A549 (cell line): ENCODE measurements around the gene TCF7L2.

Source experiments
- BHLHE40 ChIP-seq: IDR thresholded peaks from 2 replicates; pipeline ENCODE4 v1.6.1; 2012; ENCODE audit warnings: low read depth, low read length, inconsistent platforms
- CHD2 ChIP-seq: fragments of 150-350 bp; IDR thresholded peaks from 2 replicates; pipeline ENCODE4 v1.6.1; 2014; ENCODE audit warnings: low read length; ENCODE audit not compliant: partially characterized antibody
- MAZ ChIP-seq: fragments of 150-350 bp; IDR thresholded peaks from 2 replicates; pipeline ENCODE4 v1.6.1; 2014; ENCODE audit warnings: antibody characterized with exemption, low read depth, low read length, borderline replicate concordance
- POLR2A ChIP-seq: IDR thresholded peaks from 2 replicates; pipeline ENCODE4 v1.6.1; 2012; ENCODE audit warnings: mild to moderate bottlenecking, low read length
- RAD21 ChIP-seq, 2 experiments: fragments of >200 bp in 1 of 2; sonication (Bioruptor Twin) in 1 of 2; formaldehyde crosslinking in 1 of 2; IDR thresholded peaks in 1 of 2; conservative IDR thresholded peaks in 1 of 2; 2 replicates in 1 of 2; 3 replicates in 1 of 2; pipeline ENCODE4 v1.6.1; 2012 to 2018; ENCODE audit warnings: inconsistent platforms in 1 of 2
- RFX5 ChIP-seq: fragments of 450-650 bp; IDR thresholded peaks from 2 replicates; pipeline ENCODE4 v1.7.1; 2014; ENCODE audit warnings: antibody characterized with exemption, mild to moderate bottlenecking, moderate library complexity
- SMC3 ChIP-seq: fragments of >200 bp; sonication (Bioruptor Twin); formaldehyde crosslinking; IDR thresholded peaks from 3 replicates; pipeline ENCODE4 v1.6.1; 2018; ENCODE audit warnings: inconsistent platforms
- ZFP36 ChIP-seq: fragments of 450-650 bp; IDR thresholded peaks from 2 replicates; pipeline ENCODE4 v1.6.1; 2014; ENCODE audit warnings: borderline replicate concordance; ENCODE audit not compliant: partially characterized antibody
- TF ChIP-seq, protein P1 (sequence below): fragments of >200 bp; sonication (Bioruptor Twin); formaldehyde crosslinking; IDR thresholded peaks from 3 replicates; pipeline ENCODE4 v1.5.1; 2016
- TF ChIP-seq, protein P2 (sequence below): fragments of 450-650 bp; IDR thresholded peaks from 2 replicates; pipeline ENCODE4 v1.6.1; 2014; ENCODE audit warnings: antibody characterized with exemption
- TF ChIP-seq, protein P3 (sequence below): fragments of 200-600 bp; sonication (generic); IDR thresholded peaks from 2 replicates; pipeline ENCODE4 v1.6.1; 2016; ENCODE audit warnings: antibody characterized with exemption, mild to moderate bottlenecking, moderate library complexity

DNA sequence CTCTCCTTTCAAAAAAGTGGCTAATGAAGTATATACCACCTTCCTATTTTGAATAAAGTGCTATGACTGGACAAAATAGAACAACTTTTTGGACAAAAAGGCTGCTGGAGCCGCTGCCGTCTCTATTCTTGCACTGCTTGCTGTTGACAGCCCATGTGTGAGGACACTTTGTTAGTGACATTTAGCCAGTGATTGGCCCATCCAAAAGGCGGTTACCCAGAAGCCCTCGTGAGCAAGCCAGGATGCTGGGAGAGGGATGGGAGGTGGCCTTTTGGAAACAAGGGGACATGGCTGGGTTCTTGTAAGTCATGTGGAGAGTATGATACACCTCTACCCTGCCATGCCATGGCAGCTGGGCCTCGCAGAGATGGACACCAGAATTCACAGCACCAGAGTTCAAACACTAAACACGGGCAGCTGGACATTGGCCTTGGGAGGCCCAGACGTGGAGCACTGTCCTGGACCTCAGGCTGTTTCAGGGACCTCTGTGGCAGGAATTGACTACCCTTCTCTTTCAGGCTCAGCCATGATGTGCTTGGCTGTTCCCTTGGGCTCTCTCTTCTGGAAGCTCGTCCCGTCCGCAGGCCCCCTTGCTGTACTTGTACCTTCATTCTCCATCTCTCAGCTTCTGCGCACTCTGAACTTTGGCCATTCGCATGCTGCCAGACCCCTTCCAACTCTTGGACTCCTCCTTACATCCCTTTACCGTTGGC is 118.3 kb downstream of the TCF7L2 start:
- TF ChIP-seq, protein P1, sequence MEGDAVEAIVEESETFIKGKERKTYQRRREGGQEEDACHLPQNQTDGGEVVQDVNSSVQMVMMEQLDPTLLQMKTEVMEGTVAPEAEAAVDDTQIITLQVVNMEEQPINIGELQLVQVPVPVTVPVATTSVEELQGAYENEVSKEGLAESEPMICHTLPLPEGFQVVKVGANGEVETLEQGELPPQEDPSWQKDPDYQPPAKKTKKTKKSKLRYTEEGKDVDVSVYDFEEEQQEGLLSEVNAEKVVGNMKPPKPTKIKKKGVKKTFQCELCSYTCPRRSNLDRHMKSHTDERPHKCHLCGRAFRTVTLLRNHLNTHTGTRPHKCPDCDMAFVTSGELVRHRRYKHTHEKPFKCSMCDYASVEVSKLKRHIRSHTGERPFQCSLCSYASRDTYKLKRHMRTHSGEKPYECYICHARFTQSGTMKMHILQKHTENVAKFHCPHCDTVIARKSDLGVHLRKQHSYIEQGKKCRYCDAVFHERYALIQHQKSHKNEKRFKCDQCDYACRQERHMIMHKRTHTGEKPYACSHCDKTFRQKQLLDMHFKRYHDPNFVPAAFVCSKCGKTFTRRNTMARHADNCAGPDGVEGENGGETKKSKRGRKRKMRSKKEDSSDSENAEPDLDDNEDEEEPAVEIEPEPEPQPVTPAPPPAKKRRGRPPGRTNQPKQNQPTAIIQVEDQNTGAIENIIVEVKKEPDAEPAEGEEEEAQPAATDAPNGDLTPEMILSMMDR, result no peak
- TF ChIP-seq RAD21 (conservative IDR thresholded peaks at IDR 0.05 in 1 of 2, IDR thresholded peaks at IDR 0.05 in 1 of 2) (no peak), BHLHE40 (no peak), MAZ (no peak), CHD2 (no peak), POLR2A (no peak), SMC3 (no peak), ZFP36 (no peak), RFX5 (no peak)
- TF ChIP-seq, protein P2, sequence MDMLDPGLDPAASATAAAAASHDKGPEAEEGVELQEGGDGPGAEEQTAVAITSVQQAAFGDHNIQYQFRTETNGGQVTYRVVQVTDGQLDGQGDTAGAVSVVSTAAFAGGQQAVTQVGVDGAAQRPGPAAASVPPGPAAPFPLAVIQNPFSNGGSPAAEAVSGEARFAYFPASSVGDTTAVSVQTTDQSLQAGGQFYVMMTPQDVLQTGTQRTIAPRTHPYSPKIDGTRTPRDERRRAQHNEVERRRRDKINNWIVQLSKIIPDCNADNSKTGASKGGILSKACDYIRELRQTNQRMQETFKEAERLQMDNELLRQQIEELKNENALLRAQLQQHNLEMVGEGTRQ, result no peak
- TF ChIP-seq, protein P3, sequence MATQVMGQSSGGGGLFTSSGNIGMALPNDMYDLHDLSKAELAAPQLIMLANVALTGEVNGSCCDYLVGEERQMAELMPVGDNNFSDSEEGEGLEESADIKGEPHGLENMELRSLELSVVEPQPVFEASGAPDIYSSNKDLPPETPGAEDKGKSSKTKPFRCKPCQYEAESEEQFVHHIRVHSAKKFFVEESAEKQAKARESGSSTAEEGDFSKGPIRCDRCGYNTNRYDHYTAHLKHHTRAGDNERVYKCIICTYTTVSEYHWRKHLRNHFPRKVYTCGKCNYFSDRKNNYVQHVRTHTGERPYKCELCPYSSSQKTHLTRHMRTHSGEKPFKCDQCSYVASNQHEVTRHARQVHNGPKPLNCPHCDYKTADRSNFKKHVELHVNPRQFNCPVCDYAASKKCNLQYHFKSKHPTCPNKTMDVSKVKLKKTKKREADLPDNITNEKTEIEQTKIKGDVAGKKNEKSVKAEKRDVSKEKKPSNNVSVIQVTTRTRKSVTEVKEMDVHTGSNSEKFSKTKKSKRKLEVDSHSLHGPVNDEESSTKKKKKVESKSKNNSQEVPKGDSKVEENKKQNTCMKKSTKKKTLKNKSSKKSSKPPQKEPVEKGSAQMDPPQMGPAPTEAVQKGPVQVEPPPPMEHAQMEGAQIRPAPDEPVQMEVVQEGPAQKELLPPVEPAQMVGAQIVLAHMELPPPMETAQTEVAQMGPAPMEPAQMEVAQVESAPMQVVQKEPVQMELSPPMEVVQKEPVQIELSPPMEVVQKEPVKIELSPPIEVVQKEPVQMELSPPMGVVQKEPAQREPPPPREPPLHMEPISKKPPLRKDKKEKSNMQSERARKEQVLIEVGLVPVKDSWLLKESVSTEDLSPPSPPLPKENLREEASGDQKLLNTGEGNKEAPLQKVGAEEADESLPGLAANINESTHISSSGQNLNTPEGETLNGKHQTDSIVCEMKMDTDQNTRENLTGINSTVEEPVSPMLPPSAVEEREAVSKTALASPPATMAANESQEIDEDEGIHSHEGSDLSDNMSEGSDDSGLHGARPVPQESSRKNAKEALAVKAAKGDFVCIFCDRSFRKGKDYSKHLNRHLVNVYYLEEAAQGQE, result no peak
